ENCODE measurements around the gene WBP1. TPM values are rescaled to one million over a fixed set of nuclear protein-coding genes. Genes with fewer than 3 reads are reported as not detected.

WBP1 gene
- total and polyA plus RNA-seq, 2 donors (not counting 3 experiments of a cell fraction or from before 2014, with no cell fraction given), result 50.5 to 209 TPM

DNA sequence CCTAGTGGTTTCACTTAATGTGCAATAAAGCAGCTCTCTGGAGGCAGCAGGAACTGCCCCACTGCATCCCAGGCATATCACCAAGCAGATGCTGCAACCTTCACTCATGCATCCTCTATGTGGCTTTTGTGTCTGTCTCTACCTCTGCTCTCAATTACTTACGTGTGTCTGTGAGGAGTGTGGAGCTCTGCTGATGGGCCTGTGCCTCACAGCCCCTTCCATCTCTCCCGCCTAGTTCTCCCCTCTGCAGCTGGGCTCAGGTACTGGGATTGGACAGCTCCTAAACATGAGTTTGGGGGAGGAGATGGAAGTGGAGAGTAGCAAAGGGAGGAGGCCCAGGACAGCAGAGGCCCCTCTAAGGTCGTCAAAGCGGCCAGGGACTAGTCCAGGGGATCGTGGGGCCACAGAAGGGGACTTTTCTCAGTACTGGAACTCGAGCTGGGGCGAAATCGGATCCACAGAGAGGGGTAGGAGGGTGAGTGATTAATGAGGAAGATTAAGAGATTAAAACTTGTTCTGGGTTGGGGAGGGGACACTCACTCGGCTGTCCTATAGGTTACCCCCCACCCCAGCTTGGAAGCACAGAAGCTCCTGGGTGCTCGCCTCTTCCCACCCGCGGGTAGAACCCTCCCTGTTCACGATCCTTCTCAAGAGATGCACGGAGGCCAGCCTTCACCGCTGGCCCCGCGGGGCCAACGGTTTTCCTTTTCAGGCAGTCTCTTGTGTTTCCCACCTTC lies 43.3 kb downstream of the WBP1 start:
- peaks cover 23 to 40% of the 10 kb centered on the region in 2 experiments for H3K27me3 ChIP-seq (ENCODE audit: control insufficient read depth in 2 of 2, insufficient read depth in 2 of 2, low read length in 2 of 2)
- peaks cover 37% of the 10 kb centered on the region for H3K4me1 ChIP-seq (ENCODE audit: control insufficient read depth, extremely low read depth, insufficient read depth, low read length)
- no peak for FAIRE-seq
- no peaks in the 10 kb centered on the region for H4K20me1 ChIP-seq (replicated peaks; ENCODE audit: control insufficient read depth, extremely low read depth, insufficient read depth, low read length)
- POLR2A ChIA-PET, result interaction anchor here (0.6 kb wide), 1 partner anchor 34 kb away, joined by 9 read pairs; no protein-coding TSS in a partner anchor
- no peaks in the 10 kb centered on the region for H3K9me1 ChIP-seq (replicated peaks; ENCODE audit: control insufficient read depth, extremely low read depth, insufficient read depth, low read length)
- peaks cover 0 to 4% of the 10 kb centered on the region in 2 experiments for H3K36me3 ChIP-seq (ENCODE audit: control insufficient read depth in 2 of 2, extremely low read depth in 1 of 2, insufficient read depth in 2 of 2, low read length in 2 of 2)
- H3K79me2 ChIP-seq (ENCODE audit: control insufficient read depth, insufficient read depth, low read length), result peaks cover 2% of the 10 kb centered on the region
- no peak for DNase-seq (ENCODE audit: low read depth, low spot score)
- H2AFZ ChIP-seq (ENCODE audit: low read depth, low read length), result no peak overlapping the region
- no peaks in the 10 kb centered on the region for H3K9me3 ChIP-seq (replicated peaks; ENCODE audit: control insufficient read depth, insufficient read depth, low read length)
- CTCF ChIA-PET, result interaction anchor here (1.0 to 1.6 kb wide), 2 partner anchors 11 to 31 kb away, joined by 3 to 4 read pairs; no protein-coding TSS in a partner anchor
- no peak overlapping the region for H3K4me2 ChIP-seq (ENCODE audit: insufficient read depth, low read length)
- H3K4me3 ChIP-seq (replicated peaks in 1 of 3; ENCODE audit: insufficient read depth in 1 of 3, low read depth in 1 of 3, low read length in 3 of 3), result no peak overlapping the region
- intact Hi-C loops (cut with micrococcal nuclease) (loop anchor here (5.0 kb wide), 1 partner anchor 151 kb away; the partner anchor contains the start of gene SEMA4F), dilution Hi-C loops (cut with MboI; ENCODE audit: extremely low pct_ligation_motif_present, low sequenced_read_pairs) (no loop called here)
- no TSS peak for BruUV-seq (replicated peaks)
- H3K9ac ChIP-seq (replicated peaks; ENCODE audit: extremely low read depth, insufficient read depth, low read length), result no peak overlapping the region
- TF ChIP-seq GATA2 (IDR thresholded peaks at IDR 0.05; ENCODE audit: insufficient read depth, insufficient read length, low read depth, low read length) (no peak), MAX (IDR thresholded peaks at IDR 0.05; ENCODE audit: insufficient read depth, insufficient read length) (no peak), FOS (IDR thresholded peaks at IDR 0.05; ENCODE audit: borderline replicate concordance, insufficient read depth, low read length) (no peak), POLR2AphosphoS5 (IDR thresholded peaks at IDR 0.05; ENCODE audit: insufficient read depth, low read depth, low read length) (no peak)
- no peak overlapping the region for H3K27ac ChIP-seq (ENCODE audit: insufficient read depth, low read depth, low read length)

DNA sequence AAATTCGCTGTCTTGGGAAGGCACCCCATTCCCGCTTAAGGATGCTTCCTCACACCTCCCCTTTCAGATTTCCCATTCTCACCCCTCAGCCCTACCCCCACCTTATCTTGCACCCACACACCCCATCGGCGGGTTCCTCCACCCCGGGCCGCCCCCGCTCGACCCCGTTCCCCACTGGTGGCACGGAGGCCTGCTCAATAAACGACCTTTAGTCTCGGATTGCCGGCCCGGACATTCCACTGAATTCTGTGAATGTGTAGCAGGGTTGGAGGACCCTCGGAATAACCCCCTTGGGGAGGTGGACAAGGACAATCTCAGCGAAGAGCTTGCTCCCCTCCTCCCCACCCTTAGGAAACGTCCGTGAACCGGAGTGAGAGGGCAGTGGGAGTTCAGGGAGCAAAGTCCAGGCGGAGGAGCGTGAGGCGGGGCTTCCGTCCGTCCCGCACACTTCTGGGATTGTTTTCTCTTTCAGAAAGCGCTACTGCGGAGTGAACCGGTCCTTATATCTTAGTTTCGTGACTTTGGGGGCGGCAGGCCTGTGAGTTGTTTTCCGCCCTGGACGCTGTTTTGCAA lies 44.0 kb downstream of the WBP1 start:
- DNase-seq (ENCODE audit: low read depth, low spot score), result no peak
- Histone ChIP-seq H4K20me1 (replicated peaks; ENCODE audit: control insufficient read depth, extremely low read depth, insufficient read depth, low read length) (no peaks in the 10 kb centered on the region), H3K4me1 (ENCODE audit: control insufficient read depth, extremely low read depth, insufficient read depth, low read length) (peaks cover 41% of the 10 kb centered on the region), H3K27me3 (ENCODE audit: control insufficient read depth in 2 of 2, insufficient read depth in 2 of 2, low read length in 2 of 2) (peaks cover 23 to 35% of the 10 kb centered on the region in 2 experiments), H3K27ac (ENCODE audit: insufficient read depth, low read depth, low read length) (peak overlapping the region; percentile 59), H2AFZ (ENCODE audit: low read depth, low read length) (peak overlapping the region; percentile 41), H3K9ac (replicated peaks; ENCODE audit: extremely low read depth, insufficient read depth, low read length) (peak overlapping the region; percentile 46), H3K4me3 (replicated peaks in 1 of 3; ENCODE audit: insufficient read depth in 1 of 3, low read depth in 1 of 3, low read length in 3 of 3) (peak overlapping the region; percentile 44 to 55 (median 50)), H3K9me1 (replicated peaks; ENCODE audit: control insufficient read depth, extremely low read depth, insufficient read depth, low read length) (no peaks in the 10 kb centered on the region), H3K4me2 (ENCODE audit: insufficient read depth, low read length) (peak overlapping the region; percentile 62), H3K79me2 (ENCODE audit: control insufficient read depth, insufficient read depth, low read length) (peaks cover 4% of the 10 kb centered on the region), H3K36me3 (ENCODE audit: control insufficient read depth in 2 of 2, extremely low read depth in 1 of 2, insufficient read depth in 2 of 2, low read length in 2 of 2) (peaks cover 0 to 4% of the 10 kb centered on the region in 2 experiments), H3K9me3 (replicated peaks; ENCODE audit: control insufficient read depth, insufficient read depth, low read length) (no peaks in the 10 kb centered on the region)
- TF ChIP-seq, protein P1, sequence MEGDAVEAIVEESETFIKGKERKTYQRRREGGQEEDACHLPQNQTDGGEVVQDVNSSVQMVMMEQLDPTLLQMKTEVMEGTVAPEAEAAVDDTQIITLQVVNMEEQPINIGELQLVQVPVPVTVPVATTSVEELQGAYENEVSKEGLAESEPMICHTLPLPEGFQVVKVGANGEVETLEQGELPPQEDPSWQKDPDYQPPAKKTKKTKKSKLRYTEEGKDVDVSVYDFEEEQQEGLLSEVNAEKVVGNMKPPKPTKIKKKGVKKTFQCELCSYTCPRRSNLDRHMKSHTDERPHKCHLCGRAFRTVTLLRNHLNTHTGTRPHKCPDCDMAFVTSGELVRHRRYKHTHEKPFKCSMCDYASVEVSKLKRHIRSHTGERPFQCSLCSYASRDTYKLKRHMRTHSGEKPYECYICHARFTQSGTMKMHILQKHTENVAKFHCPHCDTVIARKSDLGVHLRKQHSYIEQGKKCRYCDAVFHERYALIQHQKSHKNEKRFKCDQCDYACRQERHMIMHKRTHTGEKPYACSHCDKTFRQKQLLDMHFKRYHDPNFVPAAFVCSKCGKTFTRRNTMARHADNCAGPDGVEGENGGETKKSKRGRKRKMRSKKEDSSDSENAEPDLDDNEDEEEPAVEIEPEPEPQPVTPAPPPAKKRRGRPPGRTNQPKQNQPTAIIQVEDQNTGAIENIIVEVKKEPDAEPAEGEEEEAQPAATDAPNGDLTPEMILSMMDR (IDR thresholded peaks at IDR 0.05; ENCODE audit: extremely low read depth in 1 of 2, insufficient read depth in 1 of 2, low read depth in 1 of 2, low read length in 2 of 2), result no peak
- TF ChIP-seq POLR2AphosphoS5 (IDR thresholded peaks at IDR 0.05; ENCODE audit: insufficient read depth, low read depth, low read length), result no peak
- TF ChIP-seq FOS (IDR thresholded peaks at IDR 0.05; ENCODE audit: borderline replicate concordance, insufficient read depth, low read length), result no peak
- no peak for TF ChIP-seq EZH2 (IDR thresholded peaks at IDR 0.05; ENCODE audit: borderline replicate concordance, low read depth, low read length, severe bottlenecking)
- no peak for TF ChIP-seq POLR2A (IDR thresholded peaks at IDR 0.05; ENCODE audit: low read depth, low read length)
- TF ChIP-seq MYC (IDR thresholded peaks at IDR 0.05; ENCODE audit: low read depth, low read length), result no peak
- TF ChIP-seq MAX (IDR thresholded peaks at IDR 0.05; ENCODE audit: insufficient read depth, insufficient read length), result no peak
- TF ChIP-seq GATA2 (IDR thresholded peaks at IDR 0.05; ENCODE audit: insufficient read depth, insufficient read length, low read depth, low read length), result no peak
- no peak for TF ChIP-seq JUN (IDR thresholded peaks at IDR 0.05; ENCODE audit: borderline replicate concordance, insufficient read depth, insufficient read length, low read depth)
- intact Hi-C loops (cut with micrococcal nuclease), result loop anchor here (5.0 kb wide), 1 partner anchor 150 kb away; the partner anchor contains the start of gene SEMA4F
- ChIA-PET POLR2A (interaction anchor here (0.6 kb wide), 1 partner anchor 35 kb away, joined by 9 read pairs; no protein-coding TSS in a partner anchor), CTCF (no interaction called here)
- dilution Hi-C loops (cut with MboI; ENCODE audit: extremely low pct_ligation_motif_present, low sequenced_read_pairs), result no loop called here
- BruUV-seq (replicated peaks), result no TSS peak
- FAIRE-seq, result peak; percentile 63

Data from endothelial cell of umbilical vein (primary cell).